GM12878 (cell line): Measurements from ENCODE around the gene OSGIN1. TPM values are rescaled to one million over a fixed set of nuclear protein-coding genes. Genes with fewer than 3 reads are reported as not detected.

Source experiments
- ATAC-seq: fragments of 200-7000 bp; cut with Tn5 transposase; 3 replicates; pipeline ENCODE4 v1.9.1; 2020; ENCODE audit warnings: mild to moderate bottlenecking, moderate library complexity
- BruUV-seq: library from RNA; stranded (reverse); fragments of 400-500 nt; replicated peaks from 2 replicates; lab custom pipeline; 2021; lab: Mats Ljungman, UMichigan
- CTCF ChIA-PET: fragments of 300-600 bp; sonication (Branson Sonifier 250); formaldehyde crosslinking; extraction: SDS; loops from one replicate; lab custom pipeline; 2021; ENCODE audit warnings: inconsistent platforms; lab: Yijun Ruan, JAX
- POLR2A ChIA-PET: fragments of 350-600 bp; formaldehyde crosslinking; extraction: SDS; loops from one replicate; lab custom pipeline; 2021; ENCODE audit warnings: inconsistent platforms; lab: Charles Lee
- RAD21 ChIA-PET: fragments of 300-600 bp; sonication (Branson Sonifier 250); formaldehyde crosslinking; loops from one replicate; lab custom pipeline; 2023; ENCODE audit warnings: antibody characterized with exemption; ENCODE audit not compliant: unreplicated experiment; lab: Charles Lee
- SMC1A ChIA-PET: fragments of 300-600 bp; sonication (Branson Sonifier 250); formaldehyde crosslinking; loops from one replicate; lab custom pipeline; 2023; ENCODE audit not compliant: unreplicated experiment, uncharacterized antibody; lab: Charles Lee
- DNase-seq: peaks from one replicate; pipeline ENCODE4 v3.0.0-alpha.2; 2011; ENCODE audit warnings: low read depth, low spot score
- FAIRE-seq: peaks from 3 replicates; lab custom pipeline; 2011; peaks lifted over from hg19 to GRCh38; lab: Jason Lieb, UNC
- H2AFZ ChIP-seq: 2 replicates; pipeline ENCODE4 v1.6.0; 2011; ENCODE audit warnings: low read depth, low read length, control low read depth; ENCODE audit not compliant: control insufficient read depth
- H3K27ac ChIP-seq: 2 replicates; pipeline ENCODE4 v1.5.1; 2011; ENCODE audit warnings: control low read depth; ENCODE audit not compliant: control insufficient read depth, insufficient read depth
- H3K27me3 ChIP-seq, 2 experiments: replicated peaks in 1 of 2; 2 replicates each; pipeline versions ENCODE4 v1.6.0 to v1.6.1; 2011; ENCODE audit warnings: low read length in 1 of 2; ENCODE audit not compliant: control insufficient read depth in 2 of 2, insufficient read depth in 2 of 2
- H3K36me3 ChIP-seq, 2 experiments: 2 replicates each; pipeline ENCODE4 v1.5.1; 2011; ENCODE audit warnings: low read length in 1 of 2; ENCODE audit not compliant: control insufficient read depth in 2 of 2, insufficient read depth in 2 of 2
- H3K4me1 ChIP-seq: 2 replicates; pipeline ENCODE4 v1.6.1; 2011; ENCODE audit warnings: mild to moderate bottlenecking, low read length, moderate library complexity, mixed read lengths; ENCODE audit not compliant: control insufficient read depth, insufficient read depth
- H3K4me2 ChIP-seq: 2 replicates; pipeline ENCODE4 v1.6.0; 2011; ENCODE audit warnings: control low read depth; ENCODE audit not compliant: control insufficient read depth, insufficient read depth
- H3K4me3 ChIP-seq: fragments of 200-600 bp; sonication (generic); 2 replicates; pipeline ENCODE4 v1.5.1; 2016
- H3K79me2 ChIP-seq: 2 replicates; pipeline ENCODE4 v1.6.0; 2011; ENCODE audit warnings: low read length; ENCODE audit not compliant: control insufficient read depth, insufficient read depth
- H3K9ac ChIP-seq: 2 replicates; pipeline ENCODE4 v1.8.0; 2011; ENCODE audit warnings: low read length, control low read depth, mixed read lengths; ENCODE audit not compliant: control insufficient read depth, insufficient read depth
- H3K9me3 ChIP-seq: replicated peaks from 3 replicates; pipeline ENCODE4 v1.5.1; 2011; ENCODE audit warnings: mild to moderate bottlenecking, low read length; ENCODE audit not compliant: control insufficient read depth, insufficient read depth
- H4K20me1 ChIP-seq: 2 replicates; pipeline ENCODE4 v1.6.0; 2011; ENCODE audit not compliant: control insufficient read depth, insufficient read depth
- ATF2 ChIP-seq: IDR thresholded peaks from 2 replicates; pipeline ENCODE4 v1.6.1; 2012; ENCODE audit warnings: low read length, inconsistent platforms
- BHLHE40 ChIP-seq, 2 experiments: fragments of 450-650 bp in 1 of 2; IDR thresholded peaks; 2 replicates each; pipeline ENCODE4 v1.6.1; 2011 to 2017; ENCODE audit warnings: low read depth in 2 of 2, borderline replicate concordance in 1 of 2, improper control_type of control experiment in 1 of 2, low read length in 1 of 2, mild to moderate bottlenecking in 1 of 2
- BMI1 ChIP-seq: fragments of 450-650 bp; IDR thresholded peaks from 2 replicates; pipeline ENCODE4 v1.6.1; 2016; ENCODE audit warnings: mild to moderate bottlenecking, moderate library complexity, borderline replicate concordance
- CBX5 ChIP-seq: sonication (generic); IDR thresholded peaks from 2 replicates; pipeline ENCODE4 v1.6.1; 2016; ENCODE audit warnings: low read depth, moderate library complexity, mild to moderate bottlenecking, inconsistent platforms
- EGR1 ChIP-seq, 2 experiments: IDR thresholded peaks; 1 replicate in 1 of 2; 2 replicates in 1 of 2; pipeline ENCODE4 v1.6.1; 2011 to 2012; ENCODE audit warnings: low read depth in 2 of 2, low read length in 2 of 2, borderline replicate concordance in 1 of 2, mild to moderate bottlenecking in 1 of 2, moderate library complexity in 1 of 2
- FOXM1 ChIP-seq: IDR thresholded peaks from 2 replicates; pipeline ENCODE4 v1.6.1; 2012; ENCODE audit warnings: low read depth, mild to moderate bottlenecking, inconsistent platforms, low read length, moderate library complexity
- MEF2A ChIP-seq: IDR thresholded peaks from 2 replicates; pipeline ENCODE4 v1.6.1; 2011; ENCODE audit warnings: low read depth, mild to moderate bottlenecking, low read length, moderate library complexity; ENCODE audit not compliant: insufficient read depth
- MEF2B ChIP-seq: fragments of 450-650 bp; IDR thresholded peaks from 2 replicates; pipeline ENCODE4 v1.6.1; 2018; ENCODE audit warnings: mild to moderate bottlenecking, moderate library complexity; ENCODE audit not compliant: partially characterized antibody, poor library complexity, severe bottlenecking
- MYB ChIP-seq: fragments of 150-350 bp; IDR thresholded peaks from 2 replicates; pipeline ENCODE4 v1.6.1; 2014; ENCODE audit warnings: mild to moderate bottlenecking, low read depth, low read length, borderline replicate concordance
- NR2C1 ChIP-seq: fragments of 450-650 bp; IDR thresholded peaks from 2 replicates; pipeline ENCODE4 v1.6.1; 2017; ENCODE audit warnings: antibody characterized with exemption, mild to moderate bottlenecking, moderate library complexity
- PAX8 ChIP-seq: fragments of 450-650 bp; IDR thresholded peaks from 2 replicates; pipeline ENCODE4 v1.6.1; 2017; ENCODE audit warnings: mild to moderate bottlenecking, moderate library complexity
- POLR2AphosphoS2 ChIP-seq: IDR thresholded peaks from 2 replicates; pipeline ENCODE4 v1.6.1; 2011; ENCODE audit warnings: low read depth, mild to moderate bottlenecking, low read length, improper control_type of control experiment, moderate library complexity
- RB1 ChIP-seq: fragments of 450-650 bp; formaldehyde crosslinking; IDR thresholded peaks from 2 replicates; pipeline ENCODE4 v1.6.1; 2017; ENCODE audit warnings: mild to moderate bottlenecking, borderline replicate concordance
- SMAD1 ChIP-seq: fragments of 450-650 bp; IDR thresholded peaks from 2 replicates; pipeline ENCODE4 v1.6.1; 2018; ENCODE audit warnings: mild to moderate bottlenecking, low read depth; ENCODE audit not compliant: partially characterized antibody
- SREBF1 ChIP-seq: IDR thresholded peaks from 2 replicates; pipeline ENCODE4 v1.6.1; 2012; ENCODE audit warnings: mild to moderate bottlenecking, low read length
- USF2 ChIP-seq: IDR thresholded peaks from 2 replicates; pipeline ENCODE4 v1.6.1; 2011; ENCODE audit warnings: low read depth, low read length, improper control_type of control experiment, borderline replicate concordance
- WGBS: methylation state at CpG from one replicate; pipeline ENCODE4 v1.1.6; 2016; ENCODE audit warnings: low lambda C conversion rate; ENCODE audit not compliant: insufficient replicate concordance, insufficient coverage; ENCODE audit errors: missing lambda C conversion rate; 5-methylcytosine and 5-hydroxymethylcytosine counted together
- in situ Hi-C: fragments of 300-500 bp; cut with MboI; formaldehyde crosslinking; loops from 9 replicates; pipeline ENCODE4 v1.14.3; 2018; ENCODE audit warnings: mixed read lengths
- intact Hi-C: fragments of 100-400 bp; cut with micrococcal nuclease; formaldehyde crosslinking; loops from one replicate; pipeline ENCODE4 v1.14.2; 2022; ENCODE audit not compliant: unreplicated experiment
- polyA plus RNA-seq, 11 experiments: library from polyadenylated mRNA; depleted of rRNA in 4 of 11; unstranded in 6 of 11; stranded (reverse) in 5 of 11; fragments of >200 nt; fragmentation: Nextera tagmentation in 4 of 11; fragmentation: Illumina TruSeq in 1 of 11; extraction: Ambion mirVana in 4 of 11; extraction: Trizol in 1 of 11; gene quantifications; 1 replicate in 1 of 11; 2 replicates in 10 of 11; pipeline versions ENCODE4 v1.2.1 to v1.2.3, GENCODE V29; 2011 to 2016; ENCODE audit warnings: inconsistent platforms in 2 of 11, missing spikeins in 2 of 11, low read depth in 1 of 11
- total RNA-seq, 4 experiments: library from RNA; depleted of rRNA in 3 of 4; stranded (reverse); fragments of >200 nt in 3 of 4; fragmentation: Illumina TruSeq in 1 of 4; extraction: Trizol in 1 of 4; gene quantifications; 2 replicates each; pipeline versions ENCODE4 v1.2.1 to v1.2.3, GENCODE V29; 2013 to 2021
- TF ChIP-seq, protein P1 (sequence below), 3 experiments: IDR thresholded peaks in 2 of 3; conservative IDR thresholded peaks in 1 of 3; 2 replicates each; pipeline ENCODE4 v1.5.1; 2011; ENCODE audit warnings: low read depth in 3 of 3, low read length in 3 of 3, mild to moderate bottlenecking in 3 of 3, control low read depth in 2 of 3, moderate library complexity in 2 of 3, inconsistent platforms in 1 of 3, mixed read lengths in 1 of 3; ENCODE audit not compliant: control insufficient read depth in 2 of 3, insufficient read depth in 1 of 3; ENCODE audit errors: extremely low read depth in 1 of 3

OSGIN1 gene
- total and polyA plus RNA-seq, 10 of the 15 experiments (the other 5 are each of a cell fraction or from before 2014, with no cell fraction given): 0.06 to 0.18 (median 0.13) TPM; not detected in 5

DNA sequence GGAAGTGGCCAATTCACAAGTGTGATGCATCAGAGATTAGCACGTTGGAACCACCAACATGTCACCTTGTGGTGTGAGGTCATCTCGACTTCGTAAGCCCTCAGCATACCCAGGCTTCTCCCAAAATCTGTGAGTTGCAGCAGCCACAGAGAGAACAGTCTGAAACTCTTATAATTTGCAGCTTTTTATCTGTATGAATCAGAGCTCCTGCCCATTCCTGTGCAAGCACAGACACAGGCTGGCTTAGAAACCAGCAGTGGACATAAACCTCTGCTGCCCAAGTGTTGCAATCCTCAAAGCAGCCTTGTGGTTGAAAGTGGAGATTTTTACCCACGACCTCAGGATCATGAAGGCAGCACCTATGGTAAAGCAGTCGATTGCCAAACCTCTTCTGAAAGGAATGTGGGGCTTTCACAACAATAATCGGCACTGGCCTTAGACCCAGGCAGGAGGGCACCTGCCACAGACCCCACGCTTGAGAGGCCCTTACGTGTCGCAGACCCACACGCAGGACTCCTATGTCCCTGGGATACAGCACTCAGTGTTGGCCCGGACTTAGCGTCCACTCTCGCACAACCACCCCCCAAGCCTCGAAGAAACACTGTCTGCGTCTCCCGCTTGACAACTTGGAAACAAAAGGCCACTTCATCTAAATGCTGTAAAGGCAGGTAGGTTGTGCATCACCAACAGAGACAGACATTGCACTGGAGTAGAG, 24.5 kb upstream of the OSGIN1 start:
- no peak for ATAC-seq
- TF ChIP-seq, protein P1, sequence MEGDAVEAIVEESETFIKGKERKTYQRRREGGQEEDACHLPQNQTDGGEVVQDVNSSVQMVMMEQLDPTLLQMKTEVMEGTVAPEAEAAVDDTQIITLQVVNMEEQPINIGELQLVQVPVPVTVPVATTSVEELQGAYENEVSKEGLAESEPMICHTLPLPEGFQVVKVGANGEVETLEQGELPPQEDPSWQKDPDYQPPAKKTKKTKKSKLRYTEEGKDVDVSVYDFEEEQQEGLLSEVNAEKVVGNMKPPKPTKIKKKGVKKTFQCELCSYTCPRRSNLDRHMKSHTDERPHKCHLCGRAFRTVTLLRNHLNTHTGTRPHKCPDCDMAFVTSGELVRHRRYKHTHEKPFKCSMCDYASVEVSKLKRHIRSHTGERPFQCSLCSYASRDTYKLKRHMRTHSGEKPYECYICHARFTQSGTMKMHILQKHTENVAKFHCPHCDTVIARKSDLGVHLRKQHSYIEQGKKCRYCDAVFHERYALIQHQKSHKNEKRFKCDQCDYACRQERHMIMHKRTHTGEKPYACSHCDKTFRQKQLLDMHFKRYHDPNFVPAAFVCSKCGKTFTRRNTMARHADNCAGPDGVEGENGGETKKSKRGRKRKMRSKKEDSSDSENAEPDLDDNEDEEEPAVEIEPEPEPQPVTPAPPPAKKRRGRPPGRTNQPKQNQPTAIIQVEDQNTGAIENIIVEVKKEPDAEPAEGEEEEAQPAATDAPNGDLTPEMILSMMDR (IDR thresholded peaks at IDR 0.05 in 2 of 3, conservative IDR thresholded peaks at IDR 0.05 in 1 of 3; ENCODE audit: control insufficient read depth in 2 of 3, extremely low read depth in 1 of 3, insufficient read depth in 1 of 3, low read depth in 3 of 3, low read length in 3 of 3): no peak
- TF ChIP-seq POLR2AphosphoS2 (no peak), CBX5 (no peak), SREBF1 (no peak), EGR1 (IDR thresholded peaks at IDR 0.05; ENCODE audit: borderline replicate concordance in 1 of 2, low read depth in 2 of 2, low read length in 2 of 2) (no peak), PAX8 (no peak), SMAD1 (no peak), FOXM1 (no peak), ATF2 (no peak), BHLHE40 (IDR thresholded peaks at IDR 0.05; ENCODE audit: borderline replicate concordance in 1 of 2, low read depth in 2 of 2, low read length in 1 of 2) (no peak), MYB (no peak), RB1 (no peak), USF2 (no peak), NR2C1 (no peak), MEF2A (no peak), BMI1 (no peak), MEF2B (no peak)
- no peaks in the 10 kb centered on the region for H3K36me3 ChIP-seq
- POLR2A ChIA-PET: no interaction called here
- H4K20me1 ChIP-seq: no peaks in the 10 kb centered on the region
- CTCF ChIA-PET: interaction anchor here (1.2 kb wide), 1 partner anchor 19 kb away, joined by 3 read pairs; no protein-coding TSS in a partner anchor
- H3K4me1 ChIP-seq: no peaks in the 10 kb centered on the region
- no peak overlapping the region for H3K27ac ChIP-seq
- intact Hi-C loops: loop anchor here (10.0 kb wide), 1 partner anchor 104 kb away; no protein-coding TSS in a partner anchor
- SMC1A ChIA-PET: interaction anchor here (1.4 to 1.9 kb wide), 2 partner anchors 16 to 102 kb away, joined by 4 to 5 read pairs; no protein-coding TSS in a partner anchor
- 74% methylated on average over 16 of the region's 16 CpGs for WGBS
- RAD21 ChIA-PET: no interaction called here
- no peak overlapping the region for H2AFZ ChIP-seq
- no peak overlapping the region for H3K4me3 ChIP-seq
- no peaks in the 10 kb centered on the region for H3K79me2 ChIP-seq
- H3K9me3 ChIP-seq: no peaks in the 10 kb centered on the region
- no peak for FAIRE-seq
- no peak for DNase-seq
- in situ Hi-C loops: no loop called here
- no peak overlapping the region for H3K9ac ChIP-seq
- no TSS peak for BruUV-seq
- H3K27me3 ChIP-seq: no peaks in the 10 kb centered on the region
- H3K4me2 ChIP-seq: no peak overlapping the region
